GM18508 (cell line): ENCODE results near the gene CORO7.
"Not testable (repeated sequence)": the region's sequence is repeated elsewhere in the genome, so short reads cannot be mapped to it uniquely, and the experiment has no call there.

ENCODE experiments used
- ATAC-seq: cut with Tn5 transposase; IDR thresholded peaks from one replicate; pipeline ENCODE4 v1.9.1; 2021; ENCODE audit warnings: moderate number of reproducible peaks; ENCODE audit not compliant: insufficient read depth, unreplicated experiment

The CORO7 gene

GRCh38 chr16:4358831-4359561 is 57.4 kb downstream of the CORO7 start:
- ATAC-seq = no peak

GRCh38 chr16:4358236-4358635 is 58.2 kb downstream of the CORO7 start:
- no peak for ATAC-seq

- ATAC-seq = no peak
These were observed 59.6 kb downstream of the CORO7 start for GRCh38 chr16:4356820-4357219.

GRCh38 chr16:4354512-4355409 is 61.6 kb downstream of the CORO7 start:
- no peak for ATAC-seq

- ATAC-seq = no peak
These were observed 62.7 kb downstream of the CORO7 start for GRCh38 chr16:4353675-4354074.

- no peak for ATAC-seq
These were observed 63.6 kb downstream of the CORO7 start for GRCh38 chr16:4352843-4353242.

GRCh38 chr16:4351880-4352279 is 64.5 kb downstream of the CORO7 start:
- ATAC-seq = no peak

- ATAC-seq = peak; percentile 43
These were observed 65.4 kb downstream of the CORO7 start, which contains the start of gene PAM16 for GRCh38 chr16:4350787-4351659. Gene PAM16, minus strand, starts transcription at chr16:4351321. Its CDS starts 87 bp downstream, at chr16:4351234.

GRCh38 chr16:4350365-4350786 is 66.0 kb downstream of the CORO7 start:
- ATAC-seq = peak; percentile 8

- no peak for ATAC-seq
These were observed 67.1 kb downstream of the CORO7 start for GRCh38 chr16:4349332-4349731.

- no peak for ATAC-seq
These were observed 68.5 kb downstream of the CORO7 start for GRCh38 chr16:4347765-4348509.

- no peak for ATAC-seq
These were observed 69.4 kb downstream of the CORO7 start for GRCh38 chr16:4347010-4347409.

GRCh38 chr16:4345836-4346781 is 70.3 kb downstream of the CORO7 start:
- no peak for ATAC-seq

GRCh38 chr16:4344983-4345835 is 71.2 kb downstream of the CORO7 start:
- no peak for ATAC-seq

- ATAC-seq = not testable (repeated sequence)
These were observed 72.0 kb downstream of the CORO7 start for GRCh38 chr16:4344300-4344982.

GRCh38 chr16:4342866-4343744 is 73.3 kb downstream of the CORO7 start:
- ATAC-seq = no peak
